Karpas-422 (cell line): Measurements from ENCODE around the gene EIF4G3. TPM values are rescaled to one million over a fixed set of nuclear protein-coding genes. Genes with fewer than 3 reads are reported as not detected.
"Not testable (repeated sequence)": the region's sequence is repeated elsewhere in the genome, so short reads cannot be mapped to it uniquely, and the experiment has no call there.

Experiments
- DNase-seq: peaks from one replicate; pipeline ENCODE4 v3.0.0-alpha.2; 2015
- H2AFZ ChIP-seq: fragments of 200-600 bp; sonication (generic); 2 replicates; pipeline ENCODE4 v1.6.1; 2014; ENCODE audit warnings: antibody characterized with exemption, low read length, mixed read lengths
- H3K27ac ChIP-seq: fragments of 200-600 bp; sonication (generic); 2 replicates; pipeline ENCODE4 v1.5.1; 2014; ENCODE audit warnings: mild to moderate bottlenecking, low read length, moderate library complexity
- H3K27me3 ChIP-seq: fragments of 200-600 bp; sonication (generic); 2 replicates; pipeline ENCODE4 v1.6.1; 2014; ENCODE audit warnings: low read length, mixed read lengths
- H3K36me3 ChIP-seq: fragments of 200-600 bp; sonication (generic); 2 replicates; pipeline ENCODE4 v1.6.1; 2014; ENCODE audit warnings: low read length, mixed read lengths; ENCODE audit not compliant: insufficient read depth
- H3K4me1 ChIP-seq: fragments of 200-600 bp; sonication (generic); 2 replicates; pipeline ENCODE4 v1.6.1; 2014; ENCODE audit warnings: mild to moderate bottlenecking, low read length, mixed read lengths
- H3K4me2 ChIP-seq: fragments of 200-600 bp; sonication (generic); 2 replicates; pipeline ENCODE4 v1.6.1; 2014; ENCODE audit warnings: low read length, low read depth, mild to moderate bottlenecking; ENCODE audit not compliant: poor library complexity, severe bottlenecking
- H3K4me3 ChIP-seq: fragments of 200-600 bp; sonication (generic); 2 replicates; pipeline ENCODE4 v1.5.1; 2014; ENCODE audit warnings: mild to moderate bottlenecking, antibody characterized with exemption, low read length, mixed read lengths
- H3K79me2 ChIP-seq: fragments of 200-600 bp; sonication (generic); 2 replicates; pipeline ENCODE4 v1.6.1; 2014; ENCODE audit warnings: mild to moderate bottlenecking, low read length, mixed read lengths
- H3K9ac ChIP-seq: fragments of 200-600 bp; sonication (generic); 2 replicates; pipeline ENCODE4 v1.6.0; 2014; ENCODE audit warnings: low read length
- H3K9me2 ChIP-seq: fragments of 200-600 bp; sonication (generic), shearing (Covaris generic); replicated peaks from 2 replicates; pipeline ENCODE4 v1.6.0; 2014; ENCODE audit warnings: mild to moderate bottlenecking, low read length, moderate library complexity; ENCODE audit not compliant: insufficient read depth
- H3K9me3 ChIP-seq: fragments of 300-700, 200-600 bp; sonication (generic); 2 replicates; pipeline ENCODE4 v1.6.1; 2014; ENCODE audit warnings: low read length, mixed read lengths
- H4K20me1 ChIP-seq: fragments of 200-600 bp; sonication (generic); 2 replicates; pipeline ENCODE4 v1.6.1; 2014; ENCODE audit warnings: mild to moderate bottlenecking, antibody characterized with exemption, low read length, low read depth; ENCODE audit not compliant: insufficient read depth
- total RNA-seq: library from RNA; depleted of rRNA; stranded (reverse); fragments of >200 nt; shearing (Covaris generic); gene quantifications from 2 replicates; pipeline ENCODE4 v1.2.3, GENCODE V29; 2014; ENCODE audit warnings: low replicate concordance

EIF4G3 gene
- total RNA-seq, 1 experiment from 2014 or later, result 139 TPM

DNA sequence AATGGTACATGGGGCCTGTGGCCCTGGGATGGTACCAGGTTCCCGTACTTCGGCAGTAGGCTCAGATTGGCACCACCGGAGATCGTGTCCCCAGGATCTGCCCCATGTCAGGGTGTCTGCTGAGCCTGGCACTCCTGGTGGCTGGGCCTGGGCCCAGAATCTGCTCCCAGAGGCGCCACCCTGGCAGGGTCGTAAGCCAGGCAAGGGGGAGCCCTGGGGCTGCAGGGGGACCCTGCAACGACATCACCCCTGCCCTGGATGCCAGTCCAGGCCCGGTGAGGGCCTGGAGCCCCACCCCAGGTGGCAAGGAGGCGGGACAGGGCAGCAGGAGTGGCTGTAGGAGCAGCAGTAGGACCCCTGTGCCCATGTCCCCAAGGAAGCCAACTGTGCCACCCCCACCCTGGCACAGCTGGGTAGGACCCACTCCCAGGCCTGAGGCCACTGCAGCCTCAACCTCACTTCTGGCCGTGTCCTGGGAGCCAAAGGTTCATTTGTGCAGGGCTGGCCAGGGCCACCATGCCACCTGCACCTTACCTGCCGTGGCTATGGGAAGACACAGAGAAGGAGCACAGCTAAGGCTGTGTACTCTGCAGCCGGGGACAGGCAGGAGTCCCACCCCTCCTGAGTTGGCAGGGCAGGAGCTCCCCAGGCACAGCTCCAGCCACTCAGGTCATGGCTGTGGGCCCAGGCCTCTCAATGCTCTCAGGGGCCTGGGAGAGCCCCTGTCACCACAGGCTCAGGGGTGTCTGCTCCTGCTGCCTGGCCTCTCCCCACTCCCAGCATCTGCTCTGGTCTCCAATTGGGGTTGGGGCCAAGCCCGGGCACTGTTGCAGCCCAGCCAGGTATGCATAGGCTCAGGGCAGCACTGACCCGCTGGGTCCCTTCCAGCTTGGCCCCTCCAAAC is 141.7 kb downstream of the EIF4G3 start:
- Histone ChIP-seq H3K4me2 (no peak overlapping the region), H3K27ac (no peak overlapping the region)

GRCh38 chr1:21032741-21033140 is 144.0 kb downstream of the EIF4G3 start:
- no peak for DNase-seq
- H3K4me3 ChIP-seq, result no peak overlapping the region
- H2AFZ ChIP-seq, result no peak overlapping the region
- H3K79me2 ChIP-seq, result peaks cover 98% of the 10 kb centered on the region
- H3K27me3 ChIP-seq, result no peaks in the 10 kb centered on the region
- H3K9me2 ChIP-seq, result no peaks in the 10 kb centered on the region
- H3K36me3 ChIP-seq, result 0 out of 2 replicates have a peak, but pooled peaks cover 3% of the 10 kb centered on the region
- no peaks in the 10 kb centered on the region for H3K9me3 ChIP-seq
- H4K20me1 ChIP-seq, result no peaks in the 10 kb centered on the region
- no peak overlapping the region for H3K27ac ChIP-seq
- no peak overlapping the region for H3K4me2 ChIP-seq
- no peak overlapping the region for H3K9ac ChIP-seq
- no peaks in the 10 kb centered on the region for H3K4me1 ChIP-seq

More for the DNA sequence above, 141.7 kb downstream of the EIF4G3 start:
- no peaks in the 10 kb centered on the region for H3K27me3 ChIP-seq
- H3K9me2 ChIP-seq, result no peaks in the 10 kb centered on the region
- no peaks in the 10 kb centered on the region for H4K20me1 ChIP-seq
- no peaks in the 10 kb centered on the region for H3K36me3 ChIP-seq
- H3K9ac ChIP-seq, result no peak overlapping the region
- DNase-seq, result no peak
- no peak overlapping the region for H3K4me3 ChIP-seq
- H3K4me1 ChIP-seq, result no peaks in the 10 kb centered on the region
- H3K9me3 ChIP-seq, result no peaks in the 10 kb centered on the region
- no peak overlapping the region for H2AFZ ChIP-seq
- peaks cover 99% of the 10 kb centered on the region for H3K79me2 ChIP-seq

DNA sequence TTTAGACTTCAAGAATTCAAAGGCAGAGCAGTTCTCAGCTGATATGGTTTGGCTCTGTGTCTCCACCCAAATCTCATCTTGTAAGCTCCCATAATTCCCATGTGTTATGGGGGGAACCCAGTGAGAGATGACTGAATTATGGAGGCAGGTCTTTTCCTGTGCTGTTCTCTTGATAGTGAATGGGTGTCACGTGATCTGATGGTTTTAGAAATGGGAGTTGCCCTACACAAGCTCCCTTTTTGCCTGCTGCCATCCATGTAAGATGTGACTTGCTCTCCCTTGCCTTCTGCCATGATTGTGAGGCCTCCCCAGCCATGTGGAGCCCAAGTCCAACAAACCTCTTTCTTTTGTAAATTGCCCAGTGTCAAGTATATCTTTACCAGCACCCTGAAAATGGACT is 146.5 kb downstream of the EIF4G3 start:
- no peaks in the 10 kb centered on the region for H3K4me1 ChIP-seq
- H2AFZ ChIP-seq, result no peak overlapping the region
- H3K9ac ChIP-seq, result no peak overlapping the region
- no peak overlapping the region for H3K27ac ChIP-seq
- H3K9me3 ChIP-seq, result no peaks in the 10 kb centered on the region
- peaks cover 99% of the 10 kb centered on the region for H3K79me2 ChIP-seq
- no peaks in the 10 kb centered on the region for H4K20me1 ChIP-seq
- H3K4me3 ChIP-seq, result no peak overlapping the region
- peaks cover 16% of the 10 kb centered on the region for H3K36me3 ChIP-seq
- no peak for DNase-seq
- H3K4me2 ChIP-seq, result no peak overlapping the region
- no peaks in the 10 kb centered on the region for H3K27me3 ChIP-seq
- no peaks in the 10 kb centered on the region for H3K9me2 ChIP-seq

DNA sequence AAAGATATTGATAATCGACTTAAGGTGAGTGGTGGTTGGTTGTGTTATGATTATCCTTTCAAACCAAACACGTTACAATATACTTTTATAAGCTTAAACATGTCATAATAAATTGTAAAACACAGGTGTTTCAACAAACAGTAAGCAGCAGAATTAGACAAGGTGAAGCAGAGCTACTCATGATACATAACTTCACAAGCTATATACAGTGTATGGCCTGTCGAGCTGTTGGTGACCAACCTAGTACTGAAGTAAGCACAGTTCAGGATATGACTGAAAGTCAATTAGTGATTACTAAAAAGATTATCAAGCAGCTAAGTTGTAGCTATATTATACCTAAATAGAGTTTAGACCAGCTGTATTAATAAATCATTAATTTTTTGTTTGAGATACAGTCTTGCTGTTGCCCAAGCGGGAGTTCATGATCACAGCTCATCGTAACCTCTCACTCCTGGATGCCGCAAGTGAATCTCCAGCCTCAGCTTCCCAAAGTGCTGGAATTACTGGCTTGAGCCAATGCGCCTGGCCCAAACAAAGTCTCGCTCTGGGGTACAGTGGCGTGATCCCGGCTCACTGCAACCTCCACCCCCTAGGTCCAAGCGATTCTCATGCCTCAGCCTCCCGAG is 148.1 kb downstream of the EIF4G3 start:
- Histone ChIP-seq H3K9ac (no peak overlapping the region), H4K20me1 (no peaks in the 10 kb centered on the region), H2AFZ (no peak overlapping the region)

GRCh38 chr1:21027805-21028204 is 148.9 kb downstream of the EIF4G3 start:
- no peaks in the 10 kb centered on the region for H3K27me3 ChIP-seq
- H2AFZ ChIP-seq, result no peak overlapping the region
- no peaks in the 10 kb centered on the region for H4K20me1 ChIP-seq
- H3K4me3 ChIP-seq, result no peak overlapping the region
- H3K27ac ChIP-seq, result no peak overlapping the region
- no peak for DNase-seq
- no peak overlapping the region for H3K9ac ChIP-seq
- H3K4me1 ChIP-seq, result peaks cover under 1% of the 10 kb centered on the region
- no peaks in the 10 kb centered on the region for H3K9me2 ChIP-seq
- H3K4me2 ChIP-seq, result no peak overlapping the region
- H3K79me2 ChIP-seq, result peaks cover 81% of the 10 kb centered on the region
- peaks cover 20% of the 10 kb centered on the region for H3K36me3 ChIP-seq
- no peaks in the 10 kb centered on the region for H3K9me3 ChIP-seq

More for the DNA sequence above, 148.1 kb downstream of the EIF4G3 start:
- Histone ChIP-seq H3K4me3 (no peak overlapping the region), H3K9me2 (no peaks in the 10 kb centered on the region), H3K27ac (no peak overlapping the region), H3K4me1 (no peaks in the 10 kb centered on the region), H3K79me2 (peaks cover 88% of the 10 kb centered on the region), H3K27me3 (no peaks in the 10 kb centered on the region), H3K4me2 (no peak overlapping the region), H3K9me3 (no peaks in the 10 kb centered on the region), H3K36me3 (peaks cover 20% of the 10 kb centered on the region)
- no peak for DNase-seq

- H3K9ac ChIP-seq, result no peak overlapping the region
- no peaks in the 10 kb centered on the region for H4K20me1 ChIP-seq
- no peak overlapping the region for H2AFZ ChIP-seq
- H3K4me1 ChIP-seq, result peaks cover 7% of the 10 kb centered on the region
- no peak overlapping the region for H3K4me2 ChIP-seq
- H3K27me3 ChIP-seq, result no peaks in the 10 kb centered on the region
- no peaks in the 10 kb centered on the region for H3K9me2 ChIP-seq
- DNase-seq, result no peak
- no peak overlapping the region for H3K4me3 ChIP-seq
- peaks cover 80% of the 10 kb centered on the region for H3K79me2 ChIP-seq
- no peak overlapping the region for H3K27ac ChIP-seq
- H3K9me3 ChIP-seq, result no peaks in the 10 kb centered on the region
- peaks cover 22% of the 10 kb centered on the region for H3K36me3 ChIP-seq
Observed at GRCh38 chr1:21024918-21025317, 151.8 kb downstream of the EIF4G3 start.

DNA sequence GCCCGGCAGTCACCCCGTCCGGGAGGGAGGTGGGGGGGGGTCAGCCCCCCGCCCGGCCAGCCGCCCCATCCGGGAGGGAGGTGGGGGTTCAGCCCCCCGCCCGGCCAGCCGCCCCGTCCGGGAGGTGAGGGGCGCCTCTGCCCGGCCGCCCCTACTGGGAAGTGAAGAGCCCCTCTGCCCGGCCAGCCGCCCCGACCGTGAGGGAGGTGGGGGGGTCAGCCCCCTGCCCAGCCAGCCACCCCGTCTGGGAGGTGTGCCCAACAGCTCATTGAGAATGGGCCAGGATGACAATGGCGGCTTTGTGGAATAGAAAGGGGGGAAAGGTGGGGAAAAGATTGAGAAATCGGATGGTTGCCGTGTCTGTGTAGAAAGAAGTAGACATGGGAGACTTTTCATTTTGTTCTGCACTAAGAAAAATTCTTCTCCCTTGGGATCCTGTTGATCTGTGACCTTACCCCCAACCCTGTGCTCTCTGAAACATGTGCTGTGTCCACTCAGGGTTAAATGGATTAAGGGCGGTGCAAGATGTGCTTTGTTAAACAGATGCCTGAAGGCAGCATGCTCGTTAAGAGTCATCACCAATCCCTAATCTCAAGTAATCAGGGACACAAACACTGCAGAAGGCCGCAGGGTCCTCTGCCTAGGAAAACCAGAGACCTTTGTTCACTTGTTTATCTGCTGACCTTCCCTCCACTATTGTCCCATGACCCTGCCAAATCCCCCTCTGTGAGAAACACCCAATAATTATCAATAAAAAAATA is 152.4 kb downstream of the EIF4G3 start:
- H3K4me2 ChIP-seq, H3K9me3 ChIP-seq, H3K9ac ChIP-seq, H3K9me2 ChIP-seq, DNase-seq, H3K27ac ChIP-seq, H2AFZ ChIP-seq, H3K4me1 ChIP-seq, H3K4me3 ChIP-seq, H3K27me3 ChIP-seq, H4K20me1 ChIP-seq: not testable (repeated sequence)
- Histone ChIP-seq H3K36me3 (peaks cover 22% of the 10 kb centered on the region), H3K79me2 (peaks cover 80% of the 10 kb centered on the region)
